ENCODE results near the gene TRIM66. TPM values are rescaled to one million over a fixed set of nuclear protein-coding genes. Genes with fewer than 3 reads are reported as not detected.

Gene TRIM66
- total and polyA plus RNA-seq, 2 donors (not counting 3 experiments of a cell fraction or from before 2014, with no cell fraction given): 5.5 to 11.7 TPM

GRCh38 chr11:8587915-8588314 lies 94.5 kb downstream of the TRIM66 start:
- intact Hi-C loops (cut with micrococcal nuclease): no loop called here
- no peak for FAIRE-seq
- POLR2A ChIA-PET: no interaction called here

GRCh38 chr11:8586805-8587204 lies 95.7 kb downstream of the TRIM66 start:
- intact Hi-C loops (cut with micrococcal nuclease): no loop called here
- H3K9me3 ChIP-seq (replicated peaks; ENCODE audit: control insufficient read depth, insufficient read depth, low read length): no peaks in the 10 kb centered on the region
- DNase-seq (ENCODE audit: low read depth, low spot score): no peak
- CTCF ChIA-PET: interaction anchor here (0.7 kb wide), 1 partner anchor 12 kb away, joined by 3 read pairs; no protein-coding TSS in a partner anchor
- H3K27ac ChIP-seq (ENCODE audit: insufficient read depth, low read depth, low read length): no peak overlapping the region
- H3K4me1 ChIP-seq (ENCODE audit: control insufficient read depth, extremely low read depth, insufficient read depth, low read length): no peaks in the 10 kb centered on the region
- no TSS peak for BruUV-seq (replicated peaks)
- no peak for FAIRE-seq
- POLR2A ChIA-PET: no interaction called here
- no peak overlapping the region for H3K9ac ChIP-seq (replicated peaks; ENCODE audit: extremely low read depth, insufficient read depth, low read length)
- H3K9me1 ChIP-seq (replicated peaks; ENCODE audit: control insufficient read depth, extremely low read depth, insufficient read depth, low read length): no peaks in the 10 kb centered on the region
- TF ChIP-seq MYC (IDR thresholded peaks at IDR 0.05; ENCODE audit: low read depth, low read length) (no peak), MAX (IDR thresholded peaks at IDR 0.05; ENCODE audit: insufficient read depth, insufficient read length) (no peak), CTCF (IDR thresholded peaks at IDR 0.05; ENCODE audit: extremely low read depth in 1 of 2, insufficient read depth in 1 of 2, low read depth in 1 of 2, low read length in 2 of 2) (no peak), POLR2A (IDR thresholded peaks at IDR 0.05; ENCODE audit: low read depth, low read length) (no peak), EZH2 (IDR thresholded peaks at IDR 0.05; ENCODE audit: borderline replicate concordance, low read depth, low read length, severe bottlenecking) (no peak), FOS (IDR thresholded peaks at IDR 0.05; ENCODE audit: borderline replicate concordance, insufficient read depth, low read length) (no peak)
- H2AFZ ChIP-seq (ENCODE audit: low read depth, low read length): no peak overlapping the region
- H3K27me3 ChIP-seq (ENCODE audit: control insufficient read depth in 2 of 2, insufficient read depth in 2 of 2, low read length in 2 of 2): peaks cover 2 to 8% of the 10 kb centered on the region in 2 experiments
- dilution Hi-C loops (cut with MboI; ENCODE audit: extremely low pct_ligation_motif_present, low sequenced_read_pairs): no loop called here
- H3K4me3 ChIP-seq (replicated peaks in 1 of 3; ENCODE audit: insufficient read depth in 1 of 3, low read depth in 1 of 3, low read length in 3 of 3): no peak overlapping the region
- H3K36me3 ChIP-seq (ENCODE audit: control insufficient read depth in 2 of 2, extremely low read depth in 1 of 2, insufficient read depth in 2 of 2, low read length in 2 of 2): no peaks in the 10 kb centered on the region
- no peaks in the 10 kb centered on the region for H4K20me1 ChIP-seq (replicated peaks; ENCODE audit: control insufficient read depth, extremely low read depth, insufficient read depth, low read length)
- no peaks in the 10 kb centered on the region for H3K79me2 ChIP-seq (ENCODE audit: control insufficient read depth, insufficient read depth, low read length)
- H3K4me2 ChIP-seq (ENCODE audit: insufficient read depth, low read length): no peak overlapping the region

More at GRCh38 chr11:8587915-8588314, 94.5 kb downstream of the TRIM66 start:
- DNase-seq (ENCODE audit: low read depth, low spot score): no peak
- Histone ChIP-seq H3K9me1 (replicated peaks; ENCODE audit: control insufficient read depth, extremely low read depth, insufficient read depth, low read length) (no peaks in the 10 kb centered on the region), H3K4me2 (ENCODE audit: insufficient read depth, low read length) (no peak overlapping the region), H3K4me3 (replicated peaks in 1 of 3; ENCODE audit: insufficient read depth in 1 of 3, low read depth in 1 of 3, low read length in 3 of 3) (no peak overlapping the region), H3K79me2 (ENCODE audit: control insufficient read depth, insufficient read depth, low read length) (no peaks in the 10 kb centered on the region), H3K4me1 (ENCODE audit: control insufficient read depth, extremely low read depth, insufficient read depth, low read length) (no peaks in the 10 kb centered on the region), H2AFZ (ENCODE audit: low read depth, low read length) (no peak overlapping the region), H3K9ac (replicated peaks; ENCODE audit: extremely low read depth, insufficient read depth, low read length) (no peak overlapping the region), H3K27me3 (ENCODE audit: control insufficient read depth in 2 of 2, insufficient read depth in 2 of 2, low read length in 2 of 2) (peaks cover 2 to 11% of the 10 kb centered on the region in 2 experiments), H3K36me3 (ENCODE audit: control insufficient read depth in 2 of 2, extremely low read depth in 1 of 2, insufficient read depth in 2 of 2, low read length in 2 of 2) (no peaks in the 10 kb centered on the region), H4K20me1 (replicated peaks; ENCODE audit: control insufficient read depth, extremely low read depth, insufficient read depth, low read length) (no peaks in the 10 kb centered on the region), H3K9me3 (replicated peaks; ENCODE audit: control insufficient read depth, insufficient read depth, low read length) (no peaks in the 10 kb centered on the region), H3K27ac (ENCODE audit: insufficient read depth, low read depth, low read length) (no peak overlapping the region)
- CTCF ChIA-PET: interaction anchor here (1.2 kb wide), 1 partner anchor 20 kb away, joined by 4 read pairs; no protein-coding TSS in a partner anchor
- TF ChIP-seq MYC (IDR thresholded peaks at IDR 0.05; ENCODE audit: low read depth, low read length): no peak
- no peak for TF ChIP-seq POLR2A (IDR thresholded peaks at IDR 0.05; ENCODE audit: low read depth, low read length)
- dilution Hi-C loops (cut with MboI; ENCODE audit: extremely low pct_ligation_motif_present, low sequenced_read_pairs): no loop called here
- no TSS peak for BruUV-seq (replicated peaks)

All from endothelial cell of umbilical vein (primary cell).